Panc1 (cell line): ENCODE measurements around the gene ERC2.

Experiments used
- CTCF ChIP-seq: fragments of 450-650 bp; IDR thresholded peaks from 2 replicates; pipeline ENCODE4 v1.5.1; 2017; ENCODE audit warnings: mild to moderate bottlenecking
- POLR2AphosphoS5 ChIP-seq: IDR thresholded peaks from 2 replicates; pipeline ENCODE4 v1.6.1; 2012; ENCODE audit warnings: mild to moderate bottlenecking, low read depth, low read length, moderate library complexity
- REST ChIP-seq, 2 experiments: IDR thresholded peaks; 2 replicates each; pipeline ENCODE4 v1.6.1; 2011 to 2012; ENCODE audit warnings: low read depth in 2 of 2, control low read depth in 1 of 2, low read length in 1 of 2, mild to moderate bottlenecking in 1 of 2, moderate library complexity in 1 of 2; ENCODE audit not compliant: insufficient read depth in 1 of 2

DNA sequence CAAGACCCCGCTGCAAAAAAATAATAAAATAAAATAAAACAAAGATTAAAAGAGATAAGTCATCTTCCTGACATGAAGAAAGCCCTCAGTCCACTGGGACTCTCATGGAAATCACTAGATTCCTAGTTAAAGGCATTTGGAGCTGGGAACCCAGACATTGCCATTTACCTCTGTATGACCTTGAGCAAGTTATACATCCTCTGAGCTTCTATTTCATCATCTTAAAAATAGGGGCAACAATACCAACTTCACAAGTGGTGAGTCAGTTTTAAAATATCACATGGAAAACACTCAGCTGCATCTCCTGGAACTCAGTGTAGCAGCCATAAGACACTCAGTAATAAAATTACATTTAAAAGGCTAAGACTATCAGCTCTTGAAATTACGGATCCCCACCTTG lies 334.8 kb downstream of the ERC2 start:
- TF ChIP-seq CTCF (no peak), REST (IDR thresholded peaks at IDR 0.05; ENCODE audit: insufficient read depth in 1 of 2, low read depth in 2 of 2, low read length in 1 of 2) (no peak), POLR2AphosphoS5 (no peak)
